Breast epithelium (tissue), 3 donors: Measurements from ENCODE around the gene POR.

Experiments used
- CTCF ChIP-seq, 3 donors: fragments of 450-650 bp; IDR thresholded peaks; one replicate each; pipeline ENCODE4 v1.5.1; 2016 to 2017; ENCODE audit warnings: antibody characterized with exemption in 3 of 3, mild to moderate bottlenecking in 3 of 3, moderate library complexity in 3 of 3
- POLR2AphosphoS5 ChIP-seq, 3 donors: sonication (generic); formaldehyde crosslinking; IDR thresholded peaks; one replicate each; pipeline ENCODE4 v1.6.1; 2017; ENCODE audit warnings: antibody characterized with exemption in 3 of 3

- TF ChIP-seq CTCF (IDR thresholded peaks at IDR 0.05) (no peak), POLR2AphosphoS5 (IDR thresholded peaks at IDR 0.05) (no peak)
Measured at GRCh38 chr7:75957021-75957736, 42.2 kb downstream of the POR start.
